DMS79 (cell line): ENCODE measurements around the gene PDLIM4.

Source experiments
- DNase-seq: peaks from one replicate; lab custom pipeline; 2025; lab: John Stamatoyannopoulos, UW

PDLIM4 gene

DNA sequence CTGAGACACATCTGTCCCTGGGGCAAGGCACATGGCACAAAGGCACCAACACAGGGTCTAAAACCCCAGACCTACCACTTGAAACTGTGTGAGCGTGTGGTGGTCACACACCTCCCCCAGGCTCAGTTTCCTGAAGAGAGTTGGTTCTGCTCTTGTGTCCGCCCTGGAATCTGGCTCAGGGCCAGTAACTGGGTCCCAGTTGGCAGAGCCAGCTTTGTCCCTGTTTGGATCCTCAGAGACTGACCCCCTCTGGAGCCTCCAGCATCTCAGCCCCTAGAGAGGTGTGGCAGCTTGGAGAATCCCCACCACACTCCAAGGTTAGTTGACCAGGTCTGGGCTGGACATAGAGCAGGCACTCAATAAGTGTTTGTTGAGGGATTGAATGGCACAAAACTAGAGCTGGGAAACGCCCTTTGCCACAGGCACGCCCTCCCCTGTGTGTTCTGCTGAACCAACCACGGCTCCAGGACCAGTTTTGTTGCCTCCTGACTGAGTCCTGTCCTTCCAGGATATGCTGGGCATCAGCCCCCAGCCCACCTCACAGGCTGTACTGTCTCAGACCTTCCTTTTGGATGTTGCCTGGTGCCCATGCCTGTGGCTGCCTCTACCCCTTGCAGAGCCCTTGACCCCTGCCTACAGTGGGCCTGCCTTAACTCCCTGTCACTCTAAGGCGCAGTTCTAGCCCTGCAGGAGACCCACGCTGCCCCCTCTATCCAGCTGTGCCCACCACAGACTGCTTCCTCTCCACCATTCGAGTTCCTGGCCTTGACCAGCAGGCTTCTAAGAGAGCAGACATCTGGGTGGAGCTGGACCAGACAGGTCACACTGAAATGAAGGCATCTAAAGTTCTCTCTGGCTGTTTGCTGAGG, 3.8 kb upstream of the PDLIM4 start:
- DNase-seq: no peak

- no peak for DNase-seq
These were observed 3.0 kb upstream of the PDLIM4 start for GRCh38 chr5:132254321-132254977.

DNA sequence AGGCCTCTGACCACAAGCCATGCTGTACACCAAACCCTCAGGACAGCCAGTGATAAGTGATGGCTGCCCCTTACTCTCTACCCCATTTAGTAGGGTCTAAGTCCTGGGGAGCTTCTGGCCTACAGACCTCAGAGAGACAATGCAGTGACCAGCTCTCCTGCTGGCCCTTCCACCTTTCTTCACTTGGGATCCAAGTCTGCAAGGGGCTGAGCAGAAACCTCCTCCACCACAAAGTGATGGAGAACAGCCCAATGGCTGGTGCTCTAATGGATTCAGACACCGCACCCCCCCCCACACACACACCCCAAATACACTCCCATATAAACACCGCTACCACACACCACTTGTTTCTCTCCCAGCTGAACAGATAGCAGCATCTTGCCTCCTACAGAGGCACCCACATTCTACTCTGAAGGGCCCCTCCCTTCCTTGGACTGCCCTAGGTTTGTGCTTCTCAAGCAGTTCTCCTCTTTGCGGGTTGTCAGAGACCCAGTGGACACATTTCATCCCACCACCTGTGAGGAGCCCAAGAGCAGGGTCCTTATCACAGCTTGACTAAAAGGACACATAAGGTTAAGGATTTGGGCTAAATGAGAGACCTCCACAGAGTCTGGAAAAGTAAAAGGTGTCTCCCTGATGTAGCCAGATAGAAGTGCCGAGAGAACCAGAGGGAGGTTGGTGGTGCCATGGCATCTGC, 1.3 kb upstream of the PDLIM4 start:
- no peak for DNase-seq

- DNase-seq: no peak
These were observed 739 bp upstream of the PDLIM4 start for GRCh38 chr5:132256783-132257130.

DNA sequence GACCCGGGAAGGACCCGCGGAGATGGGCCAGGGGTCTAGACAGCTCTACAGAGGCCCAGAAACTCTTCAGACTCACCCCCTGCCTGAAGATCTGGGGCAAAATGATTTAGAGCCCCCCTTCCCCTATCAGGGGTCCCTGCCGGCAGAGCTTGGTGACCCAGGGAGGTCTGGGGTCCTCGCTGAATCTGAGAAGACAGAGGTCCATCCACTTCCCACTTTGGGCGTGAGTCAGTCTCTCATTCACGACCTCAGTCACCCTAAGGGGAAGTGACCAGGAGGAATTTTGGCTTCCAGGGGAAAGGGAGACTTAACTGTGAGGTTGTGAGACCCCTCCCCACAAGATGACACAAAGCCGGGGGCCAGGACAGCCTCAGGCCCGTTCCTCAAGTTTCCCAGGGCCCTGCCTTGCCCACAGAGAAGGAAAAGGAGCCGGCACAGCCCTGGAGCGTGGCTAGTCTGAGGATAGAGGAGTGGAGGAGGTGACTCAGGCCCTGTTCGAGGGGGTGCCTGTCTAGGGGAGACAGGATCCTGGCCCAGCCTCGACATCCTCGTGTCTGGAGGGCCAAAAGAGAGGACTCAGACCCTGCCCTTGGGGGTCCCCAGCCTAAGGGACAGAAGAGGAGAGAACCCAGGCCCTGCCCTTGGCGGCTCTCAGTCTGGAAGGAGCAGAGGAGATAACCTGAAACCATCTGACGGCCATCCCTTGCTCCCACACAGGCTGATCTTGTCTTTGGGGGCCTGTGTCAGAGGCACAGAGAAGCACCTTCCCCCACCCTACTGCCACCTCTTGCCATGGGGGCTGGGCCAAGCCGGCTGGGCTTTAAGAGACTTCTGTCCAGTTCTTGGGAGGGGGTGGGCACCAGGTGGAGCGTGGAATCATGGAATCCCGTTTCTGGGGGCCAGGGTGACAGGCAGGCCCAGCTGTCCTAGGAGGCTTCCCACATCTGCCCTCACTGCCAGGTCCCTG, 889 bp downstream of the PDLIM4 start:
- no peak for DNase-seq

DNA sequence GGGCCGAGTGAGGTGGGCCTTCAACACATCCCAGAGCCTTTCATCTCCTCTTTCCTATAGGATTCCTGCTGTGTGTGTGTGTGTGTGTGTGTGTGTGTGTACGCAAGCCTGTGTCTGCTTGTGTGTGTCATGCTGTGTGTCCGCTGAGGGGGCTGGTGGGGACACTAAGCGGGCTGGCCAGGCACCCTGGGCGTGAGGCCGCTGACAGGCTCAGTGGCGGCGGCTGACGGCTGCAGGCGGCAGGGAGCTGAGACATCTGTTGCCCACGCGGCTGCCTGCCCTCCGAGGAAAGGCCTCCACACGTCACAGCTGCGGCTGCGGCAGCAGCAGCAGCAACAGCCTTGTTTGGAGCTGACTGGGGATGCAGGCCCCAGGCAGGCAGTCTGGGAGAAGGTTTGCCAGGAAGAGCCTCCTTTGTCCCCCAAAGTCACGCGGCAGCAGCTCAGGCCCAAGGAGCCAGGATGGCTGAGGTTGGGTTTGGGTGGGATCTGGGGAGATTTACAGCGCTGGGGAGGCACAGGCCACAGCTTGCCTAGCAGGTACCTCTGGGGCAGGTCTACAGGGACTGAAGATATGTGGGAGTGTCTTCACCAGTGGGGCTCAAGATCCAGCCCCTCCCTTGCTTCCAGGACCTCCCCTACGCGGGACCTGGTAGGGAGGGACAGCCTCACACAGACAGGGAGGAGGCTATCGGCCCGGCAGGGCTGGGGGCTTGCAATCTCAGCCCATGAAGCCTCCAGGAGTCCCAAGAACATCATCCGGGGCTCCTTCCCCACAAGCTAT, 1.8 kb downstream of the PDLIM4 start:
- no peak for DNase-seq

GRCh38 chr5:132260051-132260450, 2.6 kb downstream of the PDLIM4 start:
- DNase-seq: no peak

DNA sequence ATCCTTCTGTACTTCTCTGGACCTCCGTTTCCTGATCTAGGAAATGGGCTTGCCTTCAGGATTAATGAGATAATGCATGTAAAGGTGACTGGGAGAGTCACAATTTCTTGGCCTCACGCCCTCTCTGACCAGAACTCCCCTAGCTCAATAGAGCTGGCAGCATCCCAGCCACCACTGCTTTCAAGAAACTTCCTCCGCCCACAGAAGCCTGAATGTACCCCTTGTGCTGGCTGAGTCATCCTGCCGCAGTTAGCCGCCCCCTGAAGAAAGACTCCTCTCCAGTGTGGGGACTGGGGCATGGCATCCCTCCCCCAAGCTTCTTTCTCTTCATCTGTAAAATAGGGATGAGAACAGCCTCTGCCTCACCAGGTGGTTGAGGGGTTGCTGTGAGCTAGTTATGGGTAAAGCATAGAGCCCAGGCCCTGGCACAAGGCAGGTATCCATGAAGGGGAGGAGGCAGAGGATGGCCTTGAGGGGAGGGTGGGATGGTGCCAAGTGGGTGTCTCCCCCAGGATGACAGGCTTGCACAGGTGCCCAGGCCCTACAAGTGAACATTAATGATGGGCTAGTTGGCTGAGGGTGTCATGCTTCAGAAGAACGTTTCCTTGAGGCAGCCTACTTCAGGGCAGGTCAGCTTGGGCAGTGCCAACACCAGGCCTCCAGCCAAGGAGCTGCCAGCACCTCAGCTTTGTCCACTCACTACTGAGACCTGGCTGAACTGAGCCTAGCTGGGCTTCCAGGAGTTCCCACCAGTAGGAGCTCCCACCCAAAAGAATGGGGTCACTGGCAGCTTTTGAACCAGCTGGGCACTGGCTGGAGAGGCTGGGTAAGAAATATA, 3.4 kb downstream of the PDLIM4 start:
- no peak for DNase-seq

GRCh38 chr5:132261881-132262845, 4.7 kb downstream of the PDLIM4 start:
- DNase-seq: no peak

GRCh38 chr5:132262882-132263547, 5.5 kb downstream of the PDLIM4 start:
- DNase-seq: no peak

- no peak for DNase-seq
These were observed 6.2 kb downstream of the PDLIM4 start for GRCh38 chr5:132263548-132264261.

DNA sequence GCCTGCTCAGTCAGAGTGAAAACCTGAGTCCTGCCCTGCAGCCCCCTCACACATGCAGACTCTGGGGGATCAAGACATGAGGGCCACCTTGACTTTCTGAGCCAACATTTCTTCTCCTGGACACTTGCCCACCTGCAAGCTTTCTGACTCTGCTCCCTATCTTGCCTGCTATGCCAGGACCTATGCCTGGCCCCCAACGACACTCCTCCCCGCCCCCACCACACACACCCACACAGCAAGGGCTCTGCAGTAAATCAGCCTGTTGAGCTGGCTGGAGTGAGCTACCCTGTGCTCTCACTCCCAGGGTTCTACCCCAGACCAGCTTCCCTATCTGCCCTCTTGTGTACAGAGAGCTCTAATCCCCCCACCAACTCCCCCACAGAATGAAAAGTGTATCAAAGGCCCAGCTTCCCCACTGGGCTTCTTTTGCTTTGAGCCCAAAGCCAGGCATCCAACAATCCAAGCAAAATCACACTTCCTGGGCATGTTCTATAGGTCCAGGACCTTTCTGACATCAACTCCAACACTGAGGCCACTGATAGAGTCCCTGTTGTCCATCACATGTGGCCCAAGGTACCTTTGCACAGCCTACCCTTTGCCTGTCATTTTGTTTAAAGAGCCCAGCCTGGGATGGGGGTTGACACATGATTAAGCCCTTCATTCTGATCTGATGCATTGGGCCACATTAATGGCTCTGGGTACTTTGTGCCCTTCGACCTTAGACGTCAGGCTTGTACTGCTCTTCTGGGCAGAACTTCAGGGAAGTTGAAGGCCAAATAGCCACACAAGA, 7.2 kb downstream of the PDLIM4 start:
- DNase-seq: no peak

- no peak for DNase-seq
These were observed 8.0 kb downstream of the PDLIM4 start for GRCh38 chr5:132265336-132266030.

GRCh38 chr5:132266031-132266835, 8.7 kb downstream of the PDLIM4 start:
- DNase-seq: no peak

- no peak for DNase-seq
These were observed 9.3 kb downstream of the PDLIM4 start for GRCh38 chr5:132266836-132267160.
